Frontal cortex (tissue), 4 donors: ENCODE results near the gene LMF2. TPM values are rescaled to one million over a fixed set of nuclear protein-coding genes. Genes with fewer than 3 reads are reported as not detected.
A peak's percentile ranks its signal among the peaks of the same experiment; 100 is the strongest.

Source experiments
- DNase-seq, 2 donors: peaks; one replicate each; pipeline ENCODE4 v3.0.0; 2012; ENCODE audit warnings: low spot score in 2 of 2
- FAIRE-seq: peaks from 2 replicates; lab custom pipeline; 2012; peaks lifted over from hg19 to GRCh38; lab: Jason Lieb, UNC
- total RNA-seq: library from RNA; depleted of rRNA; stranded (reverse); fragments of >200 nt; gene quantifications from one replicate; pipeline ENCODE4 v1.2.3, GENCODE V29; 2014
- donor health status: control.
- donor health status: control.
- donor health status: control.

Gene LMF2
- total RNA-seq, 1 donor from 2014 or later: 11.8 TPM

- DNase-seq (peak; percentile 70 to 79), FAIRE-seq (no peak)
Measured at GRCh38 chr22:50471197-50471847, 36.2 kb downstream of the LMF2 start.

DNA sequence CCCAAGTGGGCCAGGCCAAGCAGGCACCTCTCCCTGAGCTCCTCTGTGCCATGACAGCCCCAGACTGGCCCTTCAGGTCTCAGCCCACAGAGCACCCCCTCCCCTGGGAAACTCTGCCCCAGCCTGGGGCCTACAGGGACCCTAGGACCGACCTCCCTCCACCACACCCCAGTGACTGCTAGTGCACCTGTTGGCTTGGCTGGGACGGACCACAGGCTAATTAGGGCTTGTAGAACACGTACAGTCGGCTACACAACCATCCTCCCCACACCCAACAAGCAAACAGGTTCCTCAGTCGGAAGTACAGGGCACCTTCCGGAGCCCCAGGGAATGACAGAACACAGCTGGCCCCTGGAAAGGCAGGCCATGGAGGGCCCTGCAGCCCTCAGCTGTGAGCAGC, 37.0 kb downstream of the LMF2 start:
- DNase-seq (no peak), FAIRE-seq (no peak)

DNA sequence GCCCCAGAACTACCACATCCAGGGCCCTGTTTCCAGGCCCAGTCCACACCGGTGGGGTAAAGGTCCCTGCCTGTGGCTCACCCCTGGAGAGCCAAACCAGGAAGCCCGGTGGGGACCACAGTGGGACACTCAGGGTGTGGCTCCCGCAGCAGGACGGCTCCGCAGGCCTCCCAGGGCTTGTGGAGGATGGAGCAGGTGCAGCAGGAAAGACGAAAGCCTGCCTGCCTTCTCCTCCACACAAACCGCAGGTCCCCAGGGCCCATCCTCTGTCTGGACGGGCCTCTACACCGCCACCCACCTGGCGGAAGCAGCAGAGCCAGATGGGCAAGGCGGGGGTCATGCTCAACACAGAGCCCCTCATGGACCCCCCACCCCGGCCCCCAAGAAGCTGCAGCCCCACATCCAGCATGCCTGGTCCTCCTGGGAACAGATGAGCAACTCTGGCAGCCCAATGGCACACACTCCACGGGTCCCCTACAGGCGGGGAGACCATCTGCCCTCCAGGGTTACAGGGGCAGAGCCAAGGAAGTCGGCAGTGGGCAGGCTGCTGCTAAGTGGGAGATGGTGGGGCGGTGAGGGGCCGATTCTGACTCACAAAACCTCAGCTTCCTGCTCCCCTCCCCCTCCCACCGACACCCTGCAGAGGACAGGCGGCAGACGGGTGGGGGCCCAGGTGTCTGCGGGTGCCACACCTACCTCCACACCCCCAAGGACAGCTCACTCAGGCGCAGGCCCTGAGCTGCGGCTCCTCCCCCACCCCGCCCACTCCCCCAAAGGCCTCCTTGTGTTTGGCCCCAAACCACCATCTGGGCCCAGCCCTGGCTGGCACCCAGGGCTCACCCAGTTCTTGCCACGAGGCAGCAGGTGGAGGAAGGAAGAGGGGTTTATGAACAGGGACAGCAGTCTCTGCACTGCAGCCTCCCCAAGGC, 37.9 kb downstream of the LMF2 start:
- FAIRE-seq (no peak), DNase-seq (peak in 1 of 2 donors; percentile 60)

- FAIRE-seq (no peak), DNase-seq (no peak)
Measured at GRCh38 chr22:50468626-50469025, 38.9 kb downstream of the LMF2 start.

GRCh38 chr22:50467773-50468440, 39.6 kb downstream of the LMF2 start:
- no peak for FAIRE-seq

GRCh38 chr22:50467341-50467740, 40.2 kb downstream of the LMF2 start:
- FAIRE-seq: no peak
- DNase-seq: no peak

More at GRCh38 chr22:50467773-50468440, 39.6 kb downstream of the LMF2 start:
- no peak for DNase-seq

DNA sequence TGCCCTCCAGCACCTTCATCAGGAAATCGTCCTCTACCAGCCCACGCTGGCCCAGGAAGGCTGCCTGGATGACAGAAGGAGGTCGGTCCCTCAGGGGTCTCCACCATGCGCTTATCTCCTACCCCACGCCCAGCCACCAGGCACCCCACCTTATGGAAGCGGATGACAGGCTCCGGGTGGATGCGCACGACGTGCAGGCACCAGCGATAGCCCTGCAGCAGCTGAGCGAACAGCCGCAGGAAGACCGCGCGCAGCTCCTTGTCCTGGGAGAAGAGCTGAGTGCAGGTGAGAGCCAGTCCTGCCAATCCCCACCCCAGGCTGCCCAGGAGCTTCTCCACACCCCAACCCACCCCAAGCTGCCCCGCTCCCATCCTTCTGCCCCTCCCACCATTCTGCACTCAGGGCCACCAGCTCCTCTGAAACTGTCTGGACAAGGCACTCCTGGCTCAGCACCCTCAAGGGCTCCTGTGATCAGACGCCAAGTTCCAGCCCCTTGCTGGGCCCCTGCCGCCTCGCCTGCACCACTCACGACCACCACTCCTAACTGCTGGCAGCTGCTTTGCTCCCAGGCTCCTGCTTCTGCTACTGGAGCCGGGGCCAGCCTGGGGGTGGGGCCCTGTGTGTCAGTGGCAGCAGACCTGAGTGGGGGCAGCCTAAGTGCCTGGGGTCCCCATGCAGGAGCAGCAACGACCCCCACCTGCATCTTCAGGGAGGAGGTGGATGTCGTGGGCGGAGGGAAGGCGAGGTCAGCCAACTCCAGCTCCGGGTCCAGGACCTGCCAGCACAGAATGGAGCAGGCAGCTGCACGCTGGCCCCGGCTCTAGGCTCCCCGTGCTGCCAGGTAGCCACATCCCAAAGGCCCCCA, 42.2 kb downstream of the LMF2 start:
- FAIRE-seq (no peak), DNase-seq (no peak)

GRCh38 chr22:50464451-50464850, 43.1 kb downstream of the LMF2 start:
- FAIRE-seq (no peak), DNase-seq (no peak)

- FAIRE-seq (no peak), DNase-seq (no peak)
Measured at GRCh38 chr22:50463188-50463900, 44.2 kb downstream of the LMF2 start.

- FAIRE-seq (no peak), DNase-seq (no peak)
Measured at GRCh38 chr22:50461979-50462540, 45.4 kb downstream of the LMF2 start.

DNA sequence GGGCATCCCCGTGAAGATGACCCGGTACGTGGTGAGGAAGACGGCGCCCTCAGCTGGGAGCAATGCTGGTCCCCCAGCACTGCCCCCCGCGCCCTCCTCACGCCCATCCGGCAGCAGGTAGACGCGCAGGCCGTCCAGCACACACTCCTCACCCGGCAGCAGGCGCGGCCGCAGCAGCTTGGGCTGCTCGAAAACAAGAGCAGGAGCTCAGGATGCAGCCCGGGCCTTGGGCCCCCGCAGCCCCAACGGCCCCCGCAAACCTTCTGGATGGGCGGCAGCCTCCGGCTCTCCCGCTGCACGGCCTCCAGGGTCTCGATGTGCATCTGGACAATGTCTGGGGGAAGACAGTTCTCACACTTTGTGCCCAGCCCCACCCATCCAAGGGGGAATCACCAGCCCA, 46.0 kb downstream of the LMF2 start:
- DNase-seq: no peak
- no peak for FAIRE-seq

- no peak for FAIRE-seq
- no peak for DNase-seq
Measured at GRCh38 chr22:50460938-50461337, 46.6 kb downstream of the LMF2 start.

DNA sequence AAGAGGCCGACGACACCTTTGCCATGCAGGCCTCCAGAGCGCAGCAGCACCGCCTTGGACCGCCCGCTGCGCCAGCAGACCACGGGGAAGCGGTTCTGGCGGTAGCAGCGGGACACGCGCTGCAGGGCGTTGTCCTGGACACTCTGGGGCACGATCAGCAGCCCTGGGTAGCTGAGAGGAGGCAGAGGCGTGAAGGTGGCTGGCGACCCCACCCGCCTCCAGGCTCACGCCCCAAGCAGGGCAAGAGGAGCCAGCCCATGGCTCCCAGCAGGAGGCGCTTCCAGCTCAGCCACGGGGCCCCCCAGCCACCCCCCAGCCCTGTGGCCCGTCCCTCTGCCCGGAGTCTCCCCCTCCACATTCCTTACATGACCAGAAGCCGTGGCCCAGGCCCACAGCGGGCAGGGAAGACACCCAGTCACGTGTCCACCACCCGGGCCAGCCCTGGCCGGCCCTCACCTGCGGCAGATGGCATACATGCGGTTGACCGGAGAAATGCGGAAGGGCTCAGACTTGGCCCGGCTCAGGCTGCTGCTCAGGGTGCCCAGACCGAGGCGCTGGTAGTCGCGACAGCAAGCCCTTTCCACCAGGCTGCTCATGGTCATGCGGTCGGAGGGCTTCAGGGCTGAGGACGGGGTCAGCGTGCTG, 47.9 kb downstream of the LMF2 start:
- FAIRE-seq (no peak), DNase-seq (no peak)

GRCh38 chr22:50459016-50459415, 48.5 kb downstream of the LMF2 start:
- no peak for DNase-seq
- FAIRE-seq: no peak

- DNase-seq (no peak), FAIRE-seq (no peak)
Measured at GRCh38 chr22:50456466-50457234, 50.9 kb downstream of the LMF2 start.

DNA sequence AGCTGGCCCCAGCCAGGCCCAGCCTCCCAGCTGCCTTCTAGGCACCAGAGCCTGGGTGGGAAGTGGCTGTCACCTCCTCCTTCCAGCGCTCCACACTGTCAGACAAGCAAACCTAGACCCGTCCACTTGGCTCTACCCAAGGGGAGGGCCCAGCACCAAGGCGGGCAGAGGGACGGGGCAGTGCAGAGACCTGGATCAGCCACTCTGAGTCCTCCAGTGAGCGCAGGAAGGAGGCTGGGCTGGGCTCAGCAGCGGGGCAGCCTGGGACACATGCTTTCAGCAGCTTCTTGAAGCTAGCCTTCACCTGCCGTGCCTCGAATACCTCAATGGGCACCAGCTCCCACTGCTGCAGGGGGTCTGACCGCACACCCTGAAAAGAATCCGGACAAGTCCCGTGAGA, 51.5 kb downstream of the LMF2 start:
- FAIRE-seq (no peak), DNase-seq (no peak)

- FAIRE-seq: no peak
- no peak for DNase-seq
Measured at GRCh38 chr22:50455201-50455600, 52.3 kb downstream of the LMF2 start.
